ENCODE data around the gene FBXO34. TPM values are rescaled to one million over a fixed set of nuclear protein-coding genes. Genes with fewer than 3 reads are reported as not detected.

Gene FBXO34
- total RNA-seq, 1 experiment from 2014 or later: 18.8 TPM

- intact Hi-C loops (cut with micrococcal nuclease; ENCODE audit: unreplicated experiment): no loop called here
- ChIA-PET CTCF (no interaction called here), POLR2A (interaction anchor here (0.6 kb wide), 1 partner anchor 9 kb away, joined by 4 read pairs; no protein-coding TSS in a partner anchor)
Observed at GRCh38 chr14:55355922-55356321, 84.7 kb downstream of the FBXO34 start.

GRCh38 chr14:55356913-55357312 lies 85.7 kb downstream of the FBXO34 start:
- H3K4me3 ChIP-seq (ENCODE audit: low read depth in 2 of 2, low read length in 2 of 2): no peak overlapping the region
- no peak for DNase-seq (ENCODE audit: low read depth, low spot score)
- no peaks in the 10 kb centered on the region for H3K9me3 ChIP-seq (ENCODE audit: control insufficient read depth, insufficient read depth, low read depth, low read length)
- ChIA-PET POLR2A (interaction anchor here (0.7 kb wide), 1 partner anchor 237 kb away, joined by 5 read pairs; no protein-coding TSS in a partner anchor), CTCF (no interaction called here)
- TF ChIP-seq, protein P1, sequence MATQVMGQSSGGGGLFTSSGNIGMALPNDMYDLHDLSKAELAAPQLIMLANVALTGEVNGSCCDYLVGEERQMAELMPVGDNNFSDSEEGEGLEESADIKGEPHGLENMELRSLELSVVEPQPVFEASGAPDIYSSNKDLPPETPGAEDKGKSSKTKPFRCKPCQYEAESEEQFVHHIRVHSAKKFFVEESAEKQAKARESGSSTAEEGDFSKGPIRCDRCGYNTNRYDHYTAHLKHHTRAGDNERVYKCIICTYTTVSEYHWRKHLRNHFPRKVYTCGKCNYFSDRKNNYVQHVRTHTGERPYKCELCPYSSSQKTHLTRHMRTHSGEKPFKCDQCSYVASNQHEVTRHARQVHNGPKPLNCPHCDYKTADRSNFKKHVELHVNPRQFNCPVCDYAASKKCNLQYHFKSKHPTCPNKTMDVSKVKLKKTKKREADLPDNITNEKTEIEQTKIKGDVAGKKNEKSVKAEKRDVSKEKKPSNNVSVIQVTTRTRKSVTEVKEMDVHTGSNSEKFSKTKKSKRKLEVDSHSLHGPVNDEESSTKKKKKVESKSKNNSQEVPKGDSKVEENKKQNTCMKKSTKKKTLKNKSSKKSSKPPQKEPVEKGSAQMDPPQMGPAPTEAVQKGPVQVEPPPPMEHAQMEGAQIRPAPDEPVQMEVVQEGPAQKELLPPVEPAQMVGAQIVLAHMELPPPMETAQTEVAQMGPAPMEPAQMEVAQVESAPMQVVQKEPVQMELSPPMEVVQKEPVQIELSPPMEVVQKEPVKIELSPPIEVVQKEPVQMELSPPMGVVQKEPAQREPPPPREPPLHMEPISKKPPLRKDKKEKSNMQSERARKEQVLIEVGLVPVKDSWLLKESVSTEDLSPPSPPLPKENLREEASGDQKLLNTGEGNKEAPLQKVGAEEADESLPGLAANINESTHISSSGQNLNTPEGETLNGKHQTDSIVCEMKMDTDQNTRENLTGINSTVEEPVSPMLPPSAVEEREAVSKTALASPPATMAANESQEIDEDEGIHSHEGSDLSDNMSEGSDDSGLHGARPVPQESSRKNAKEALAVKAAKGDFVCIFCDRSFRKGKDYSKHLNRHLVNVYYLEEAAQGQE (IDR thresholded peaks at IDR 0.05; ENCODE audit: insufficient read depth in 1 of 2, low read depth in 2 of 2, low read length in 1 of 2): no peak
- TF ChIP-seq, protein P2, sequence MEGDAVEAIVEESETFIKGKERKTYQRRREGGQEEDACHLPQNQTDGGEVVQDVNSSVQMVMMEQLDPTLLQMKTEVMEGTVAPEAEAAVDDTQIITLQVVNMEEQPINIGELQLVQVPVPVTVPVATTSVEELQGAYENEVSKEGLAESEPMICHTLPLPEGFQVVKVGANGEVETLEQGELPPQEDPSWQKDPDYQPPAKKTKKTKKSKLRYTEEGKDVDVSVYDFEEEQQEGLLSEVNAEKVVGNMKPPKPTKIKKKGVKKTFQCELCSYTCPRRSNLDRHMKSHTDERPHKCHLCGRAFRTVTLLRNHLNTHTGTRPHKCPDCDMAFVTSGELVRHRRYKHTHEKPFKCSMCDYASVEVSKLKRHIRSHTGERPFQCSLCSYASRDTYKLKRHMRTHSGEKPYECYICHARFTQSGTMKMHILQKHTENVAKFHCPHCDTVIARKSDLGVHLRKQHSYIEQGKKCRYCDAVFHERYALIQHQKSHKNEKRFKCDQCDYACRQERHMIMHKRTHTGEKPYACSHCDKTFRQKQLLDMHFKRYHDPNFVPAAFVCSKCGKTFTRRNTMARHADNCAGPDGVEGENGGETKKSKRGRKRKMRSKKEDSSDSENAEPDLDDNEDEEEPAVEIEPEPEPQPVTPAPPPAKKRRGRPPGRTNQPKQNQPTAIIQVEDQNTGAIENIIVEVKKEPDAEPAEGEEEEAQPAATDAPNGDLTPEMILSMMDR (IDR thresholded peaks at IDR 0.05): no peak
- no peak for TF ChIP-seq POLR2AphosphoS5 (IDR thresholded peaks at IDR 0.05; ENCODE audit: low read depth, low read length)
- TF ChIP-seq TCF7L2 (IDR thresholded peaks at IDR 0.05; ENCODE audit: low read depth, low read length): no peak
- no peak for TF ChIP-seq SIN3A (IDR thresholded peaks at IDR 0.05; ENCODE audit: borderline replicate concordance, insufficient read depth, low read depth, low read length)
- no peak overlapping the region for H3K27ac ChIP-seq (ENCODE audit: low read length)
- ATAC-seq: no peak
- in situ Hi-C loops (cut with HindIII; ENCODE audit: low pct_unique_long_range_greater_than_20kb, low sequenced_read_pairs) (no loop called here), intact Hi-C loops (cut with micrococcal nuclease; ENCODE audit: unreplicated experiment) (no loop called here)
- BruUV-seq (replicated peaks): no TSS peak
- no peaks in the 10 kb centered on the region; the same call in 1 of the 2 replicates for H3K36me3 ChIP-seq (ENCODE audit: control insufficient read depth, insufficient read depth, low read length)
- H3K27me3 ChIP-seq (ENCODE audit: control insufficient read depth, insufficient read depth, low read length): no peaks in the 10 kb centered on the region
- H3K4me1 ChIP-seq (ENCODE audit: control insufficient read depth, insufficient read depth, low read length): no peaks in the 10 kb centered on the region

More at GRCh38 chr14:55355922-55356321, 84.7 kb downstream of the FBXO34 start:
- H3K36me3 ChIP-seq (ENCODE audit: control insufficient read depth, insufficient read depth, low read length): no peaks in the 10 kb centered on the region; the same call in none of the 2 replicates
- in situ Hi-C loops (cut with HindIII; ENCODE audit: low pct_unique_long_range_greater_than_20kb, low sequenced_read_pairs): no loop called here
- H3K9me3 ChIP-seq (ENCODE audit: control insufficient read depth, insufficient read depth, low read depth, low read length): no peaks in the 10 kb centered on the region
- H3K27ac ChIP-seq (ENCODE audit: low read length): no peak overlapping the region
- ATAC-seq (no peak), DNase-seq (ENCODE audit: low read depth, low spot score) (no peak)
- BruUV-seq (replicated peaks): no TSS peak
- H3K4me3 ChIP-seq (ENCODE audit: low read depth in 2 of 2, low read length in 2 of 2): no peak overlapping the region
- TF ChIP-seq, protein P2 (IDR thresholded peaks at IDR 0.05): no peak
- no peak for TF ChIP-seq SIN3A (IDR thresholded peaks at IDR 0.05; ENCODE audit: borderline replicate concordance, insufficient read depth, low read depth, low read length)
- no peaks in the 10 kb centered on the region for H3K4me1 ChIP-seq (ENCODE audit: control insufficient read depth, insufficient read depth, low read length)
- no peaks in the 10 kb centered on the region for H3K27me3 ChIP-seq (ENCODE audit: control insufficient read depth, insufficient read depth, low read length)

Measured in Panc1 (cell line).